Left hindlimb (tissue), 1 donor: ENCODE data around the gene CTNNB1.

Source experiments
- DNase-seq: peaks from one replicate; pipeline ENCODE4 v3.0.0-alpha.2; 2018

CTNNB1 gene

DNA sequence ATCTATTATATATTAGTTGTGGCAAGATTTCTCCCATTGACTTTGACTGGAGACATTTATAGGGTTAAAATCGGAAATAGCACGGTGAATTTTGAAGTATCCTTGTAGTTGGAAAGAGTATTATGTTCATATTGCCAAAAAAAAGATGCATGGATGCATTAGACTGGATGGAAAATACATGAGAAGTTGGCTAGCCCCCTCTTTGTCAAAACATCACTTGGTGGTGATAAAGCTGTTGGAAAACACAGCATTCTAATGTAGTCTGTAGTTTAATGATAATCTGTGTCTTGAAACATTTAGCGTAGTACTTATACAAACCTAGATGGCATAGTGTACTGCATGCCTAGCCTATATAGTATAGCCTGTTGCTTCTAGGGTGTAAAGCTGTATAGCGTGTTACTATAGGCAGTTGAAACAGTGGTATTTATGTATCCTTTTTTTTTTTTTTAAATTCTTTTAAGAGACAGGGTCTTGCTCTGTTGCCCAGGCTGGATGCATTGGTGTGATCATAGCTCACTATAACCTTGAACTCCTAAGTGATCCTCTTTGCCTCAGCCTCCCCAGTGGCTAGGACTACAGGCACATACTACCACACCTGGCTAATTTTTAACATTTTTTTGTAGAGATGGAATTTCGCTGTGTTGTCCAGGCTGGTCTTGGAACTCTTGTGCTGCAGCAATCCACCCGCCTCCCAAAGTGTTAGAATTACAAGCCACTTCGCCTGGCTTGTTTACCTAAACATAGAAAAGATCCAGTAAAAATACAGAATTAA is 21.8 kb downstream of the CTNNB1 start:
- DNase-seq: no peak

- DNase-seq: no peak
Measured at GRCh38 chr3:41222012-41222411, 22.7 kb downstream of the CTNNB1 start.

DNA sequence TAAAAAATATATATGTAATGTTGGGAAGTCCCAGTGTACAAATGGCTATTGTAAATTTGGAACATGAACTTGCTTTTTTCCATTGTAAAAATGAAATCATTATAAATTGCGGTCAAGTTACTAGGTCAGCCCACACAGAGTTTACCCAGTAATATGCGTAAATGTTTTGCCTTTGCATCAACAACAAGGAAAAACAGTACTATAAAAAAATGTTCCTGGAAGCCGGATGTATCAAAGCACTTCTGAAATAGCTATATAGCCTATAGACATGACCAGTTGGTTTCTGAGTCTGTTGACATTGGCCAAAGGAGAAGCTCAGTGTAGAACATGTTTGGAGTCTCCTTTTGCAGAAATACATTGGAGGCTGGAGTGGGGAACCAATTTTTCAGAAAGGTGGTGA is 23.2 kb downstream of the CTNNB1 start:
- no peak for DNase-seq

GRCh38 chr3:41223078-41223477 is 23.8 kb downstream of the CTNNB1 start:
- no peak for DNase-seq

DNA sequence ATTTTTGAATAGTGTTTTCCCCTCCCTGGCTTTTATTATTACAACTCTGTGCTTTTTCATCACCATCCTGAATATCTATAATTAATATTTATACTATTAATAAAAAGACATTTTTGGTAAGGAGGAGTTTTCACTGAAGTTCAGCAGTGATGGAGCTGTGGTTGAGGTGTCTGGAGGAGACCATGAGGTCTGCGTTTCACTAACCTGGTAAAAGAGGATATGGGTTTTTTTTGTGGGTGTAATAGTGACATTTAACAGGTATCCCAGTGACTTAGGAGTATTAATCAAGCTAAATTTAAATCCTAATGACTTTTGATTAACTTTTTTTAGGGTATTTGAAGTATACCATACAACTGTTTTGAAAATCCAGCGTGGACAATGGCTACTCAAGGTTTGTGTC is 24.4 kb downstream of the CTNNB1 start:
- DNase-seq: no peak

GRCh38 chr3:41224120-41224806 is 25.0 kb downstream of the CTNNB1 start:
- no peak for DNase-seq

- DNase-seq: no peak
Measured at GRCh38 chr3:41234823-41235721, 35.8 kb downstream of the CTNNB1 start.

GRCh38 chr3:41236228-41236627 is 36.9 kb downstream of the CTNNB1 start:
- DNase-seq: no peak

DNA sequence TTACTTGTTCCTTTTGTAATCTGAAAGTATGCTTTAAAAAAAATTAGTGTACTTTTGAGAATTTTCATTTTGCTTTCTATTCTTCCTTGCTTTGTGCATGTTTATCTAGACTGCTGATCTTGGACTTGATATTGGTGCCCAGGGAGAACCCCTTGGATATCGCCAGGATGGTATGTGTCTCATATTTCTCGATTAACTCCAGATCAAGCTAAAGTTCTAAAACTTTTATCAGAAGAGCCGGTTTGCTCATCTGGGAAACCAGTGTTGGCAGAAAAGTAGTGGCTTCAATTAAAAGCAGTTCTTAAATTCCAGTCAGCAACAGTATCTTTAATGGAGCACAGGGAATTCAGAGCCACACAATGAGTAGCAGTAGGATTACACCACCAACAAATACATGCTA is 38.6 kb downstream of the CTNNB1 start:
- no peak for DNase-seq

DNA sequence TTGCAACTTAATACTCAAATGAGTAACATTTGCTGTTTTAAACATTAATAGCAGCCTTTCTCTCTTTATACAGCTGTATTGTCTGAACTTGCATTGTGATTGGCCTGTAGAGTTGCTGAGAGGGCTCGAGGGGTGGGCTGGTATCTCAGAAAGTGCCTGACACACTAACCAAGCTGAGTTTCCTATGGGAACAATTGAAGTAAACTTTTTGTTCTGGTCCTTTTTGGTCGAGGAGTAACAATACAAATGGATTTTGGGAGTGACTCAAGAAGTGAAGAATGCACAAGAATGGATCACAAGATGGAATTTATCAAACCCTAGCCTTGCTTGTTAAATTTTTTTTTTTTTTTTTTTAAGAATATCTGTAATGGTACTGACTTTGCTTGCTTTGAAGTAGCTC is 40.3 kb downstream of the CTNNB1 start:
- no peak for DNase-seq

DNA sequence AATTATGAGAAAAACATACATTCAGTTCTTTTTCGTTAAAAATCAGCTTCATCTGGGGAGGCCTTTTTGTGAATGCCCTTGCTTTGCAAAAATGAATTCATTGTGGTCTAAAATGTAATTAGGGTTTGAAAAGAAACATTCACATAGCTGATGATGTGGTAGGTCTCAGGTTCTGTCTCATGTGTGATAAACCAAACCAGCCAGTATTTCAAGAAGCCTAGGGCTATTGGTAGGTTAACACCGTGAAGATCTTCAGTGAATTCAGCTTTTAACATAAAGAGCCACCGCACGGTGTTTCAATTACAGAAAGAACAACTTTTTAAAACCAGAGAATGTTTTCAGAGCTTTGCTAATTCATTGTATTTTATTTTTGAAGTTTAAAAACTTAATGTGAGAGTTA is 41.9 kb downstream of the CTNNB1 start:
- DNase-seq: no peak

- no peak for DNase-seq
Measured at GRCh38 chr3:41241800-41242571, 42.7 kb downstream of the CTNNB1 start.

DNA sequence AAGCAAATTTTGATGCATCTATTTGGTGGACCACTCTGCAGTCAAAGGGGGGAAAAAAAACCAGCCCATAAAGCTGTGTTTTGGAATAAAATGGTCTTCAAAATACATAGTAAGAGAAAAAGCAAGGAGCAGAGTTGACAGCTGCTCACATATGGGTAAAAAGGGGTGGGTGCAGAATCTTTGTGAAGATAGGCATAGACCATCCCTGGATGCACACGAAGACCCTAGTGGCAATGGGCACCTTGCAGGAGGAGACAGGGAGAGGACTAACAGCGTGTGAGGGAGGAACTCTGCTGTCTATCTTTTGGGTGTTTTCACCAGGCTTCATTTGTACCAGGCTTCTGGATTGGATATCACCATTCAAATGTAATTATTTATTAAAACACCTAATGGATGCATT is 43.9 kb downstream of the CTNNB1 start:
- no peak for DNase-seq

- DNase-seq: no peak
Measured at GRCh38 chr3:41244620-41245336, 45.5 kb downstream of the CTNNB1 start.

DNA sequence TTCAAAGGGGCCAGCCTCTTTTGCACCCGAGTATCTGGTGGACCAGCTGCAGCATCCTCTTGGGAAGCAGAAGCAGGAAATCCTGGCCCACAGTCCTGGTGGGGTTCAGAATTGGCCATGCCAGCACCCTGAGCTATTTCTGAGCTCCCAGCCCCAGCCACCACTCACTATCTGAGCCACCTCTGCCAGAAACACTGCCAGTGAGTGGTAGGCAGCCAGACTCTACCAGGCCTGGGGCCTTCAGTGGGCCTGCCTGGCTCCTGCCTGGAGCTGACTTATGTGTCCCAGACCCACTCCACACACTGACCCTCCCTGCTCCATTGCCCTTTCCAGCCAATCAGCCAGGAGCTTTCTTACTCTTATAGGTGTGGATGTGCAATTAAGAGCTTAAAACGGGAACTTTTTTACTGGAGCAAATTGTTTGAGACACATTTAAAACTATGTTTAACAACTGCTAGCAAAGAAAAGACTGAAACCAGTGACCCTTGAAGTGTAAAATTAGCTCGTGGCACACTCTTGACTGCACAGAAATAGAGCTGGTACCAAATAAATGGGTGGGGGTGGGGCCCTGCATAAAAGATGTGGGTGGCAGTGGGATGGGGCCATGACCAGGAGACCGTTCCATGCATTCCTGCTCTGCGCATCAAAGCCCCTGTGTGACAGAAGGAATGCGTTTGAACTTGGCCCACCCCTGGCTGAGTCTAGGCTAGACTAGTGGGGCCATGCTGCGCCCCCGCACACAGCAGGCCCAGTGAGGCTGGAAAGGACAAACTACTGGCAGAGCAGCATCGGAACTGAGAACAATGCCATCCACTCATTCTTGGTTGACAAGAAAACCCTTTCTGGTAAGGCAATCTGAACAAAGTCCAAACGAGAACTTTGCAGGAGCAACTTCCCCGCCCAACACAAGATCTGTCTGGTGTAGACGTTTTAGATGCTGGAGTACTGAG is 48.0 kb downstream of the CTNNB1 start:
- no peak for DNase-seq

- DNase-seq: no peak
Measured at GRCh38 chr3:41248525-41248924, 49.2 kb downstream of the CTNNB1 start.

GRCh38 chr3:41249318-41249717 is 50.0 kb downstream of the CTNNB1 start:
- no peak for DNase-seq

DNA sequence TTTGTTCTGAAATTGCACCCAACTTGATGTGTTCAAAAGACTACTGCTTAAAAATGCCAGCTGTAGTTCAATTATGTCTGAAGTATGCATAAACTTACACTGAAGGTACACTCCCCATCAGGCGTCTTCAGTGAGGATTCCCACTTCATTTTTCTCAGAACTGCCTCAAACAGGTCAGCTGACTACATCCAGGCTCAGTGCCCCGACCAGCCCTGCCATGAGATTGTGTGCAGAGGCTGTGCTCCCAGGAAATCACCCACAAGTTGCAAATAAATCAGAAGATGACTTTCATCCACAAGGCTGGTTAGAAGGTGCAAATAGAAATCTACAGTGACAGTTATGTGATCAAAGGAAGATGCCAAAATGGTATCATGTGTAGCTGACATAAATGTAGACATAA is 51.5 kb downstream of the CTNNB1 start:
- no peak for DNase-seq

DNA sequence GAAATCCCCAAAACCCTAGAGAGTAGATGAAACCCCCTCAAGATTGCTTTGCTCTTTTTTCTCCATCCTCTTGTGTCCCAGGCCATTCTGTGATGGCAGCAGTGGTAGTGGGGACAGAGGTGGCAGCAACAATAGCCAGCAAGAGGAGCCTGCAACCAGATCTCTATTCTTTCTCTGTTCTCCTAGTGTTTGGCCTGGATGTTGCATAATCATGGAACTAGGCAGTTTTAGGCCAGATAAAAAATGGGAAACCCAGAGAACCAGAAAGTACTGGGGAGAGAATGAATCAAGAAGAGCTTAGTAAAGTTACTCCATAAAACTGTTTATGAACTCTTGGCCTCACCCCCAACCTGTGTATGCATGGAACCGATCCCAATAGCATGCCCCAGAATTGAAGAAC is 52.3 kb downstream of the CTNNB1 start:
- no peak for DNase-seq

GRCh38 chr3:41258239-41258800 is 59.0 kb downstream of the CTNNB1 start:
- DNase-seq: no peak
